Uterus (tissue), 2 donors: ENCODE measurements around the gene AFMID.

Experiments
- POLR2A ChIP-seq, 2 donors: fragments of 450-650 bp; IDR thresholded peaks; one replicate each; pipeline ENCODE4 v1.6.1; 2016; ENCODE audit warnings: antibody characterized with exemption in 2 of 2, mild to moderate bottlenecking in 1 of 2, moderate library complexity in 1 of 2
- TF ChIP-seq, protein P1 (sequence below), 4 experiments: fragments of 200-600 bp in 2 of 4; fragments of 450-650 bp in 2 of 4; sonication (generic) in 2 of 4; IDR thresholded peaks; one replicate each; pipeline ENCODE4 v1.5.1; 2016 to 2019; ENCODE audit warnings: antibody characterized with exemption in 4 of 4, mild to moderate bottlenecking in 2 of 4, moderate library complexity in 1 of 4

- TF ChIP-seq, protein P1, sequence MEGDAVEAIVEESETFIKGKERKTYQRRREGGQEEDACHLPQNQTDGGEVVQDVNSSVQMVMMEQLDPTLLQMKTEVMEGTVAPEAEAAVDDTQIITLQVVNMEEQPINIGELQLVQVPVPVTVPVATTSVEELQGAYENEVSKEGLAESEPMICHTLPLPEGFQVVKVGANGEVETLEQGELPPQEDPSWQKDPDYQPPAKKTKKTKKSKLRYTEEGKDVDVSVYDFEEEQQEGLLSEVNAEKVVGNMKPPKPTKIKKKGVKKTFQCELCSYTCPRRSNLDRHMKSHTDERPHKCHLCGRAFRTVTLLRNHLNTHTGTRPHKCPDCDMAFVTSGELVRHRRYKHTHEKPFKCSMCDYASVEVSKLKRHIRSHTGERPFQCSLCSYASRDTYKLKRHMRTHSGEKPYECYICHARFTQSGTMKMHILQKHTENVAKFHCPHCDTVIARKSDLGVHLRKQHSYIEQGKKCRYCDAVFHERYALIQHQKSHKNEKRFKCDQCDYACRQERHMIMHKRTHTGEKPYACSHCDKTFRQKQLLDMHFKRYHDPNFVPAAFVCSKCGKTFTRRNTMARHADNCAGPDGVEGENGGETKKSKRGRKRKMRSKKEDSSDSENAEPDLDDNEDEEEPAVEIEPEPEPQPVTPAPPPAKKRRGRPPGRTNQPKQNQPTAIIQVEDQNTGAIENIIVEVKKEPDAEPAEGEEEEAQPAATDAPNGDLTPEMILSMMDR (IDR thresholded peaks at IDR 0.05) = no peak
- no peak for TF ChIP-seq POLR2A (IDR thresholded peaks at IDR 0.05)
These were observed 50.3 kb downstream of the AFMID start for GRCh38 chr17:78237401-78238012.
